HepG2 (cell line): ENCODE data around the gene ESYT1. TPM values are rescaled to one million over a fixed set of nuclear protein-coding genes. Genes with fewer than 3 reads are reported as not detected.

ENCODE experiments used
- E2F1 ChIP-seq: sonication (generic); formaldehyde crosslinking; IDR thresholded peaks from 2 replicates; pipeline ENCODE4 v1.5.0; 2020; ENCODE audit warnings: missing genetic modification reagents
- GATAD1 ChIP-seq: IDR thresholded peaks from 2 replicates; pipeline ENCODE4 v1.6.1; 2016; ENCODE audit warnings: missing genetic modification reagents, missing compliant biosample characterization
- MTF2 ChIP-seq: sonication (generic); formaldehyde crosslinking; IDR thresholded peaks from 2 replicates; pipeline ENCODE4 v1.5.0; 2020; ENCODE audit warnings: missing genetic modification reagents, borderline replicate concordance
- POLR2G ChIP-seq: fragments of 200-400 bp; formaldehyde crosslinking; IDR thresholded peaks from 2 replicates; pipeline ENCODE4 v1.6.1; 2018; ENCODE audit warnings: mild to moderate bottlenecking, low read depth, low read length, moderate library complexity
- RFX3 ChIP-seq: IDR thresholded peaks from 2 replicates; pipeline ENCODE4 v1.6.1; 2016; ENCODE audit warnings: missing biosample characterization, missing genetic modification reagents
- SP2 ChIP-seq: sonication (generic); formaldehyde crosslinking; IDR thresholded peaks from 2 replicates; pipeline ENCODE4 v1.5.1; 2020; ENCODE audit warnings: mild to moderate bottlenecking, missing genetic modification reagents
- STAG1 ChIP-seq: sonication (generic); formaldehyde crosslinking; IDR thresholded peaks from 2 replicates; pipeline ENCODE4 v1.4.0; 2020; ENCODE audit warnings: missing genetic modification reagents
- YEATS2 ChIP-seq: sonication (generic); formaldehyde crosslinking; IDR thresholded peaks from 2 replicates; pipeline ENCODE4 v1.4.0; 2020; ENCODE audit warnings: missing genetic modification reagents, borderline replicate concordance
- ZBTB44 ChIP-seq: sonication (generic); formaldehyde crosslinking; IDR thresholded peaks from 2 replicates; pipeline ENCODE4 v1.4.0; 2020; ENCODE audit warnings: missing genetic modification reagents
- ZFP1 ChIP-seq: IDR thresholded peaks from 2 replicates; pipeline ENCODE4 v1.6.1; 2016
- ZNF143 ChIP-seq: sonication (generic); formaldehyde crosslinking; IDR thresholded peaks from 2 replicates; pipeline ENCODE4 v1.4.0; 2020; ENCODE audit warnings: missing genetic modification reagents
- ZNF3 ChIP-seq: IDR thresholded peaks from 2 replicates; pipeline ENCODE4 v1.7.0; 2017; ENCODE audit warnings: inconsistent platforms
- ZNF318 ChIP-seq: sonication (generic); formaldehyde crosslinking; IDR thresholded peaks from 2 replicates; pipeline ENCODE4 v1.4.0; 2020; ENCODE audit warnings: mild to moderate bottlenecking, missing genetic modification reagents
- ZNF354B ChIP-seq: sonication (generic); formaldehyde crosslinking; IDR thresholded peaks from 2 replicates; pipeline ENCODE4 v1.8.0; 2022; ENCODE audit warnings: mild to moderate bottlenecking, missing genetic modification reagents
- ZNF710 ChIP-seq: sonication (generic); formaldehyde crosslinking; IDR thresholded peaks from 2 replicates; pipeline ENCODE4 v1.5.0; 2020; ENCODE audit warnings: mild to moderate bottlenecking, missing genetic modification reagents, borderline replicate concordance
- polyA plus RNA-seq, 8 experiments: library from polyadenylated mRNA; depleted of rRNA in 3 of 8; stranded (reverse) in 7 of 8; unstranded in 1 of 8; fragments of >200 nt; fragmentation: Illumina TruSeq in 4 of 8; extraction: Trizol in 4 of 8; gene quantifications; 2 replicates each; pipeline versions ENCODE4 v1.2.1 to v1.2.3, GENCODE V29; 2011 to 2016; ENCODE audit warnings: low read depth in 4 of 8, missing spikeins in 1 of 8, mixed read lengths in 1 of 8; ENCODE audit not compliant: insufficient read depth in 1 of 8
- total RNA-seq, 5 experiments: library from RNA; depleted of rRNA; stranded (reverse); fragments of >200 nt; fragmentation: Illumina TruSeq; extraction: Trizol; gene quantifications; 2 replicates each; pipeline ENCODE4 v1.2.3, GENCODE V29; 2016; ENCODE audit warnings: low read depth in 1 of 5

Gene ESYT1
- total and polyA plus RNA-seq, 2 of the 13 experiments (the other 11 are each of a cell fraction or from before 2014, with no cell fraction given) = 66.9 to 71.0 TPM

- TF ChIP-seq ZBTB44 (CRISPR knock-in tag) (no peak), ZNF710 (no peak), ZNF3 (CRISPR knock-in tag) (no peak), MTF2 (CRISPR knock-in tag) (peak; percentile 61; the same call in 1 of the 2 replicates), YEATS2 (CRISPR knock-in tag) (peak; percentile 44; the same call in 1 of the 2 replicates), RFX3 (CRISPR knock-in tag) (no peak), ZNF354B (CRISPR knock-in tag) (no peak), E2F1 (peak; percentile 79), ZNF318 (no peak), ZFP1 (CRISPR knock-in tag) (no peak), STAG1 (CRISPR knock-in tag) (peak; percentile 47), POLR2G (peak; percentile 87), GATAD1 (CRISPR knock-in tag) (0 out of 2 replicates have a peak, but pooled peaks have one; percentile 36), SP2 (CRISPR knock-in tag) (no peak), ZNF143 (peak; percentile 51; the same call in 1 of the 2 replicates)
Observed at GRCh38 chr12:56078931-56079722, 48.9 kb upstream of the ESYT1 start (continued).
